ENCODE data around the gene EXOC2.
"Not testable (repeated sequence)": the region's sequence is repeated elsewhere in the genome, so short reads cannot be mapped to it uniquely, and the experiment has no call there.

Gene EXOC2

GRCh38 chr6:677919-678318, 15.0 kb downstream of the EXOC2 start:
- DNase-seq, result no peak

- no peak for DNase-seq
Observed at GRCh38 chr6:674956-675355, 18.0 kb downstream of the EXOC2 start.

GRCh38 chr6:674406-674805, 18.5 kb downstream of the EXOC2 start:
- DNase-seq, result no peak

DNA sequence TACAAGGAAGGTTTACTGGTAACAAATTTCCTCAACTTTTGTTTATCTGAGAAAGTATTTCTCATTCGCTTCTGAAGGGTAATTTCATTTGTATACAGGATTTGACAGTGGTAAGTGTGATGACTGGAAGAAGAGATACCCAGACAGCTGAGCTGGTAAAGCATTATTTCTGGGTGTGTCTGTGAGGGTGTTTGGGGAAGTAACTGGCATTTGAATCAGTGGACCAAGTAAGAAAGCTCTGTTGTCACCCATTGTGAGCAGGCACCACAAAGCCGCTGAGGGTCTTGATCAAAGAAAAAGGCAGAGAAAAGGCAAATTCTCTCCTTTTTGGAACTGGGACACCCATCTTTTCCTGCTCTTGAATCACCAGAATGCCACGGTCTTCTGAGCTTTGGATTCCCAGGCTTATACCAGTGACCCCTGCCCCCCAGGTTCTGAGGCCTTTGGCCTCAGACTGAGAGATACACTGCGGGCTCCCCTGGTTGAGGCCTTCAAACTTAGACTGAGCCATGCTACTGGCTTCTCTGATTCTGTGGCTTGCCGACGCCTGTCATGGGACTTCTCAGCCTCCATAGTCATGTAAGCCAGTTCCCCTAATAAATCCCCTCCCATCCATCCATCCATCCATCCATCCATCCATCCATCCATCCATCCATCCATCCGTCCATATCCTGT, 25.5 kb downstream of the EXOC2 start:
- DNase-seq, result no peak

DNA sequence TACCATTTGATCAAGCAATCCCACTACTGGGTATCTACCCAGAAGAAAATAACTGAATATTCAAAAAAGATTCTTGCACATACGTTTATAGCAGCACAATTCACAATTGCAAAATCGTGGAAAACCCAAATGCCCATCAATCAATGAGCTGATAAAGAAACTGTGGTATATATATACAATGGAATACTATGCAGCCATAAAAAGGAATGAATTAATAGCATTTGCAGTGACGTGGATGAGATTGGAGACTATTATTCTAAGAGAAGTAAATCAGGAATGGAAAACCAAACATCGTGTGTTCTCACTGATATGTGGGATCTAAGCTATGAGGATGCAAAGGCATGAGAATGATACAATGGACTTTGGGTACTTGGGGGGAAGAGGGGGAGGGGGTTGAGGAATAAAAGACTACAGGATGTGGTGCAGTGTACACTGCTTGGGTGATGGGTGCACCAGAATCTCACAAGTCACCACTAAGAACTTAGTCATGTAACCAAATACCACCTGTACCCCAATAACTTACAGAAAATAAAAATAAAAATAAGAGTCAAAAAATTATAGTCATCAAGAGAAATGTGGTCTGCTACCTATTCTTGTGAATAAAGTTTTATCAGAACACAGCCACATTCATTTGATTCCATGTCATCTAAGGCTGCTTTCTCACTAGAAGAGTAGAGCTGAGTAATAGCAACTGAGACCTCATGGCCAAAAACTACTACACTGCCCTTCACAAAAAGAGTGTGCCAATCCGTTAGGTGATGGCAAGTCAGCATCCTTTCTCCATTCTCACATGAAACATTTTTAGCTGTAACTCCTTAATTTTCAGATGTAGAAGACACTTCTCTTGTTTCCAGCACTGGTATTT, 27.3 kb downstream of the EXOC2 start:
- DNase-seq, result no peak

- not testable (repeated sequence) for DNase-seq
Observed at GRCh38 chr6:663788-664187, 29.2 kb downstream of the EXOC2 start.

DNA sequence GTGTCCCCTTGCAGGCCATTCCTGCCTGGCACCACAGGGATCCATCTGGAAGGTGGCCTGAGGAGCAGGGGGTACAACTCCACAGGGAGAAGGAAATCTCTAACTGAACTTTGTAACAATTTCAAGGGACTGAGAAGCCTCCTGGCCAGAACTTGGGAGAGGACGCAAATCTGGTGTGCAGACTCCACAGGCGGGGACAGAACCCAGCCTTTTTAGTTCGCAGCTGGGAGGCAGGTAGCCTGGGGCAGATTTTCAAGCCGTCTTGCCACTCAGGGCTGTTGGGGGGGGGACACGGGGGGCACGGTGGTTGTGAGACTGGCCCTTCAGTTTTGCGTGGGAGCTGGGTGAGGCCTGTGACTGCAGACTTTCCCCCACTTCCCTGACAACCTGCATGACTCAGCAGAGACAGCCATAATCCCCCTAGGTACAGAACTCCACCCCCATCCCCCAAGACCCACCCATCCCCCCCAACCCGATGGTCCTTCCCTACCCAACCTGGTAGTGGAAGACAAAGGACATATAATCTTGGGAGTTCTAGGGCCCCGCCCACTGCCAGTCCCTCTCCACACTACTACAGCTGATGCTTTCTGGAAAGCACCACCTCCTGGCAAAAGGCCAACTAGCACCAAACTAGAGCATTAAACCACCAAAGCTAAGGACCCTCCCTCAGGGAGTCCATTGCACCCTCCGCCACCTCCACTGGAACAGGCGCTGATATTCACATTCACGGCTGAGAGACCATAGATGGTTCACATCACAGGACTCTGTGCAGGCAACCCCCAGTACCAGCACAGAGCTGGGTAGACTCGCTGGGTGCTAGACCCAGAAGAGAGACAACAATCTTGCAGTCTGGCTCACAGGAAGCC, 33.0 kb downstream of the EXOC2 start:
- DNase-seq, result no peak

DNA sequence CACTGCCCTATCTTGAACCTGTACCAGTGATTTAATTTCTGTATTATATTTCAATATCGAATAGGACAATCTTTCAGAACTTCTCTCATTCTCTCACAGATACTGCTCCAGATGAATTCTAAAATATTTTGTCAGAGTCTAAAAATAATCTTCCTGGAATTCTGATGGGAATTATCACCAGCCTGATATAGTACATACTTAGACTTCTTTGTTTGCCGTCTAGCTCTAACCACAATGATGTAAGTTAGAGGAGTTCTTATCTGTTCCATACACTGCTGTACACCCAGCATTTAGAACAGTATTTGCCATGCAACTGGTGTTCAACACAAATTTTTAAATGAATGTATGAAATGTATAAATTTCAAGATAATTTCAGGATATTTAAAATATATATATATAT, 34.7 kb downstream of the EXOC2 start:
- no peak for DNase-seq

DNA sequence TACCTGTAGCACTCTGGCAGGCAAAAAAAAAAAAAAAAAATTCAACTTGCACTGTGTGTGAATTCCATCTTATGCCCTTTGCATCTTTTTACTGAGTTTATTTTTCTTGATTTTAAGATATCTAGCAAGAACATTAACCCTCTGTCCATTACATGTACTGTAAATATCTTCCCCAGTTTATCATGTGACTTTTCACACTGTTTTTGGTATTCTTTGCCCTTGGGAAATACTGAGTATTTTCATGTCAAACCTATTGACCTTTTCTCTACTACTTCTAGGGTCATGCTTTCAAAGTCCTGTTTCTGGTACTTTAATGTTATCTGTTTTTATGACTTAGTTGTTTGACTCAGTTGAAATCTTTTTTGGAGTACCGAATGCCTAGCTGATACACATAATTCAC, 35.2 kb downstream of the EXOC2 start:
- DNase-seq, result no peak

DNA sequence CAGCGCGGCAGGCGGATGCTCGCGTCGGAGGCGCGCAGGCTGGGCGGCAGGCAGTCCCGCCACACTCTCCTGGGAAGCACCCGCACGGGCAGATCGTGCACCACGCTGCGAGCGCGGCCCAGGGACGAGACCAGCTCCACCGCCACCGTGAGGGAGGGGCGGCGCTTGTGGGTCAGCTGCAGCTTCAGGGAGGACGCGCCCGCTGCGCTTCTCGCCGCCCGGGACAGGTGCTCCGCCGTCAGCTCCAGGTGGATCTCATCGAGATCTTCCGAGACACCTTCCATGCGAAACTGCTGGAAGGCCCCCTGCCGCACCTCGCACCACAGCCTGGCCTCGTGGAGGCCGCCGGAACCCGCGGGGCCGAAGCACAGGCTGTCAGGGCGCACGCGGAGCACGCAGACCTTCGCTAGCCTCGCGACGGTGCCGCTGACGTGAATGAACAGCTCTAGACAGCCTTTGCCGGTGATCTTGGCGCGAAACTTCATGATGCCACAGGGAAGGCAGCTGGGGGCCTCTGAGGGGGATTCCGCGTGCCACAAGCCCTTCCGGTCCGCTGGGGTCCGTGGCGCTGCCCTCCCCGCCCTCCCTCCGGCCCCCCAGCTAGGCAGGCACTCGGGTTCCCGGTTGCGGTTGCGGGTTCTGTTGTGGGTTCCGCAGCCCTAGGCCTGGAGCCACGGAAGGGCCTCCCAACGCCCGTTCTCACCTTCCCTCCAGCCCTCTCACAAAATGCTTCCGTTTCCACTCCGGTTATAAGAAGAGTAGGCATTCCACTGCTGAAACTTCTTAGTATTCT, 36.3 kb downstream of the EXOC2 start, which contains the start of gene HUS1B:
Gene HUS1B (minus strand): TSS at position 641 of the 793 bp plus-strand sequence. CDS start 156 bp downstream, at position 485.
- DNase-seq, result no peak

- DNase-seq, result no peak
Observed at GRCh38 chr6:654136-654535, 38.8 kb downstream of the EXOC2 start.

GRCh38 chr6:652865-653264, 40.1 kb downstream of the EXOC2 start:
- no peak for DNase-seq

DNA sequence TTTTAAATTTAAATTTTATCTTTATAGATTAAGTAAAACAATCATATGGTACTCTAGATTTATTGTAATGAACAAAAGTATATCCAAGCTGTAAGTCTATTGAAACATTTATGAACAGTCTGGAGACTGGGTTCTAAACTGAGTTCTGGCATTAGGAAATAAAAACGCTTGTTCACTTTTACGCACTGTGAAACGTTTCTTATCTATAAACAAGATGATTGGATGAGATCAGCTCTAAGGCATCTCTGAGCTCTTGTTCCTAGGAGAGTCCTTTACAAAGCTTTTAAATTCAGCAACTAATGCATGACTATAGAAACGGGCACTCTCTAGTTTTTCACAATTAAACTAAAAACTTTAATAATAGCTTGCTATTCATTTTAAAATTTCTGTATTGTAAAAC, 42.8 kb downstream of the EXOC2 start:
- no peak for DNase-seq

DNA sequence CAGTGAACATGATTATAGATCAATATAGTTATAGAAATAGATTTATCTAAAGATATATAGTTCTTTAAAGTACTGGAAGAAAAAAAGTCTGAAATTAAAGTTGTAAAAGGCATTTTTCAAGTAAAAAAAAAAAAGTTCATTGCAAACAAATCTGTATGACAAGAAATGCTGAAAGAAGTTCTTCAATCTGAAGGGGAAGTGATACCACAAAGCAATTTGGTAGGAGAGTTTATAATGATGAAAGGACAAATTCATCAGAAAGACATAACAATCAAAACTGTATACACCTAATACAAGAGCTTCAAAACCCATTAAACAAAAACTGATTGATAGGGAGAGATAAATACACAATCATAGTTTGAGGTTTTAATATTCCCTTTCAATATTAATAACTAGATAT, 50.1 kb downstream of the EXOC2 start:
- DNase-seq, result no peak

DNA sequence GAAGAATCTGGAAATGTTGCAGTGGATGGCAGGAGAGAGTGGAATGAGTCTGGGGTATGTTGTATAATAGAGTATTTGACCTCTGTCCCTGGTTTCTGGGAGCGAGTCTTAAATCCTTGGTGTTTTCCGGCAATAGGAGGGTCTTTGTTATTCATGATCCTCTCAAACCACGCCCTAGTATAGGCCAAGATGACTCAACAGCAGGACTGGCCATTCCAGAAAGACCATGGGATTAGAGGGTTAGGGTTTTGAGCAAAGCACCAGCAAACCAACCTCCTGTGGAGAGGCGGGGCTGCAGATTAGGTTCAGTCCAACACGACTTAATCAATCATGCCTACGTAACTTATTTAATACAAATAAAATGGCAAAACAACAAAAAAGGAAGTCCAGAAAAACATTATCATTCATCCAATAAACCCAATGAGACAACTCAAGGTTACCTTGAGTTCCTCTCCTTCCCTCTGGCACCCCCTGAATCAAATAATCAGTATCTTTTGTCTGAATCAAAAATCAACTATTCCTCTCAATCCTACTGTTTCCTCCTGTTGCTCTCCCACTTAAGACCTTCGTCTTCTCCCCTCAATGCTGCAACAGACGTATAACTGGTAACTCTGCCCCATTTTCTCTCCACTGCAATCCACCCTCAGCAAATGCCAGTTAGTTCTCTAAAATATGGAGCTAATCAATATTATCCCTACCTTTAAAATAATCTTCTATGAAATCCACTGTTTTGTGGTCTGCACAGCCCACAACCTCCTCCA, 51.5 kb downstream of the EXOC2 start:
- no peak for DNase-seq

GRCh38 chr6:636488-636887, 56.5 kb downstream of the EXOC2 start:
- no peak for DNase-seq

GRCh38 chr6:635233-635632, 57.7 kb downstream of the EXOC2 start:
- DNase-seq, result no peak

DNA sequence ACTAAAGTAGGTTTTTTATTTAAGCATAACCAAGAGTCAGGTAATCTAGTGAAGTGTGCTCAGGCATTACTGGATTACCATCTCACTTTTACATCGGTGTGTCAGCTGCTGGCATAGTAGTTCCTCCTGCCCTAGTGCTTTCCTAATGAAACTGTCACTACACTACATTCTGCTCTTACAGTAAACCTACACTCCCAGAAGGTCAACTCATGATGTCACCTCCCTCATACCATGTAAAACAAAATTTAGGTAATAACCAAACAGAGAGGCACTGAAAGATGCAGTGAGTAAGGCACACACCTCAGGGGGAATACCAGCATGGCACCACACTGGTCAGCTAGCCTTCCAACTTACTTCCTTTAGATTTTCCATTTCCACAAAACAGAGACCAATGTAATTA, 59.3 kb downstream of the EXOC2 start:
- no peak for DNase-seq

DNA sequence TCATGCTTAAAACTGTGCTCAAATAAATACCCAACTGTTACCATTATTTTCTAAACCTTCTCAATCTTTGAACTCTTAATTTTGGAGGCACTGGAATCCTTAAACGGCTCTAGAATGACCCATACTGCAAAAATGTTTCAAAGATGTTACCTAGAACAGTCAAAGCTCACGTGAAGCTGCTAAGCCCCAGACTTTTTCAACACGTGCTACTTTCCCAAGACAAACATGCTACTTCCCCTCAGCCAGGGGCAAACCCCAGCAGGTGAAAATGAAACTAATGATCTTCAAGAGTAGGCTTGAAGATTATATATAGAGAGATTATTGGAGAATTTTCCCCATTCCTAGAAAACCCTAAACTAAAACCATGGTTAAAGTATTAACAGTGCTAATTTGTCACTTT, 64.2 kb downstream of the EXOC2 start:
- DNase-seq, result no peak

GRCh38 chr6:626236-626635, 66.7 kb downstream of the EXOC2 start:
- no peak for DNase-seq

GRCh38 chr6:624979-625378, 68.0 kb downstream of the EXOC2 start:
- DNase-seq, result no peak

- no peak for DNase-seq
Observed at GRCh38 chr6:622462-622861, 70.5 kb downstream of the EXOC2 start.
